DMS 273 (cell line): ENCODE measurements around the gene FERMT1.
"Not testable (repeated sequence)": the region's sequence is repeated elsewhere in the genome, so short reads cannot be mapped to it uniquely, and the experiment has no call there.

ENCODE experiments used
- DNase-seq: peaks from one replicate; lab custom pipeline; 2025; ENCODE audit not compliant: unreplicated experiment; lab: John Stamatoyannopoulos, UW

The FERMT1 gene

GRCh38 chr20:6074145-6074561 is 48.7 kb downstream of the FERMT1 start:
- DNase-seq = peak; percentile 44

DNA sequence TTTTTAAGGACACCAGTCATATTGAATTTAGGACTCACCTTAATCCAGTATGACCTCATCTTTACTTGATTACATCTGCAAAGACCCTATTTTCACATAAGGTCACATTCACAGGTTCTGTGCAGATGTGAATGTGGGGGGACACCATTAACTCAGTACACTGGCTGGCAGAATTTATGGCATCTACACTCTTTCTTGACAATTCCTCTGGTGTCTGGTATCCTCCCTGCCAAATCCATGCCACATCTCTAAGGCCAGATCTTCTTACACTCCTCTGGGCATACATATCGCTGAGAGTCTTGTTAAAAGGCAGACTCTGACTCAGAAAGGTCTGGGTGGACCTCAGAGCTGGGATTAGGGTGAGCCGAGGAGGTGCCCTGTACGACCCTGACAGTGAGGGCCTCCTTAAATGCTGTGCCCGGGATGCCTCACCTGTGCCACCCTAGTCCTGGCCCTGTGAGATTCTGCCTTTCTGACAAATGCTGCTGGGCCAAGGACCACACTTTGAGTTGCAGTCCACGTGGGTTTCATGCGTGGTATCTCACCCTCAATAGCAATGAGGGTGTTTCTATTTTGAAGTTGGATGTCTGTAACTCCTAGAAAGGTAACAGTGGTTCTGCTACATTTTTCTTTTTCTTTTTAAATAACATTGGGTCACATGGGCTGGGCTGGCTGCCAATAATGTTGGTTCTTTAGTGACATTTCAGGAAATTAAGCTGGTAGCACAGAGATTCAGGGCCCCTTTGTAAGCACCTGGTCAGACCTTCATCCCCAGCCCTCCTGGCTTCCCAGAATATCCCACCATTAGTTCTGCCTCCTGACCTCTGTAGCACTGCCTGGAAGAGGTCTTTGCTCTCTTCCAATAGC is 51.8 kb downstream of the FERMT1 start:
- DNase-seq = no peak

DNA sequence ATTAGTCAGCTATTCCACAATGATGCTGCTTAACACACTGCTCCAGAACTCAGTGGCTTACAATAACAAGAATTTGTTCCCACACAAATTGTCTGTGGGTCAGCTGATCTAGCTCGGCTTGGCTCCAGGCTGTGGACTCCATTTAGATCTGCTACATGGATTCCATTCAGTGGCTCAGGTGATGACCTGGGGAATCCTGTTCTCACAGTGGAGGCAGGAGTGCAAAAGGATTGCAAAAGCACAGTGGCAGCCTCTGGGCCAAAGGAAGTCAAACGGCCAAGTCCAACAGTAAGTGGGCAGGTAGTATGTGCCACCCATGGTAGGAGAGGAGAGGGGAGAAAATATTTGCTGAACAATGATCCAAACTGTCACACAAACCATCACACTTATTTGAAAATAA is 53.2 kb downstream of the FERMT1 start:
- no peak for DNase-seq

- no peak for DNase-seq
Observed at GRCh38 chr20:6067763-6068318, 55.0 kb downstream of the FERMT1 start.

DNA sequence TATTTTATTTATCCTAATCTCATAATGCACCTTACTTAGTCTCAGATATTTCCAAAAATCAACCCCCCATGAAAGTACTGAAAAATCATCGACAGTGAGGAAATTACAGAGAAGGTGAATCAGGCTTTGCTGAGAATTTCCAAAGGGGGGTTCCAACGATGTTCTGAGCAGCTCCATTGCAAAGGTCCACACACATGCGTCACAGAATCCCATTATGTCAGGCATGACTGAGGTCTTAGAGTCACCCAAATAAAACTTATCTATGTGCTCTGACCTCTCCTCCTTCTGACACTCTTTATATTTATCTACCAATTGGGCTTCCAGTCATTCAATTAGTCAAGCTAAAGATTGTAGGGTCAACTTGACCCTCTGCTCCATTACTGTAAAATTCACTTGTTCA is 56.2 kb downstream of the FERMT1 start:
- DNase-seq = no peak

DNA sequence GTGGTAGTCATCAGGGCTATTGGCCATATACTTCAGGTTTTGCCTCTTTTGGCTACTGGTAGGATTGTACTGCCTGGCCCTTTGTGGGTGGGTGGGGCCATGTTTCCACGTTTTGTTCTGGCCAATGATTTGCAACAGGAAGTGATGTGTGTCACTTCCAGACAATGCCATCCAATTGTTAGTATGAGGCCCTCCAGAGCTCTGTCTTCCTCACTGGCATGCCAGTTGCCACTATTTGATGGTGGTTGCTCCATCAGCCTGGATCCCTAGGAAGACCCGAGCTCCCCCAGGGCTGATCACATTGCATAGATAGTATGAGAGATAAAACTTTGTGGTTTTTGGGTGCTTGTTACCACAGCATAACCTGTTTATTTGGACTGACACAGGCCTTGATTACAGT is 61.3 kb downstream of the FERMT1 start:
- DNase-seq = no peak

DNA sequence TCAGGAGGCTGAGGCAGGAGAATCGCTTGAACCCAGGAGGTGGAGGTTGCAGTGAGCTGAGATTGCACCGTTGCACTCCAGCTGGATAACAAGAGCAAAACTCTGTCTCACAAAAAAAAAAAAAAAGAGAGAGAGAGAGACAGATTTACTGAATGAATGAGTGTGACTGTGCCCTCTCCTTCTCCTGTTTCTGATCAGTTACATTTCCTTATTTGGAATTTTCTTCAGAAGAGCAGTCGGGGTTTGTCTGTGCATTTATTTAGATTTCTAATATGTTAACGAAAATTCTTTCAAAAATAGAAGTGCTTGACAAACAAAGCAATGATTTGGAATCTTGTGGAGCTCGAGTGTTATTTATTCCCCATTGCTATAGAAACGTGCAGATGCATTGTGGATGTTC is 62.6 kb downstream of the FERMT1 start:
- DNase-seq = no peak

- no peak for DNase-seq
Observed at GRCh38 chr20:6058684-6059295, 64.0 kb downstream of the FERMT1 start.

GRCh38 chr20:6057691-6058090 is 65.1 kb downstream of the FERMT1 start:
- DNase-seq = no peak

DNA sequence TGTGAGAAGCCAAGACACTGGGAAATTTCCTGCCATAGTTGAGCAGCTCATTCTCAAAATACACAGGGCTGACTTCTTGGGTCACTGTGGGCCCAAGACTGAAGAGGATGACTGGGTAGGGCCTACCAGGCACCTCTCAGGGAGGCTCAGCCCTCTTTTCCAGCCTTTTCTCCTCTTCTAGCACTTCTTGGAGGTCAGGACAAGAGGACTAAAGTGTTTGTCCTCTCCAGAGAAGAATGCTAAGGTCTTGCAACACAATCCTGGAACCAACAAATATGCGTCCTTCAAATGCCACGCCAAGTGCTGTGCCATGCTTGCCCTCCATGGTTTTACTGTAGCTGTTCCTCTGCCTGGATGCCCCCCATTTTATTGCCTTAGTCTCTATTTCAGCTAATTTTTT is 65.7 kb downstream of the FERMT1 start:
- no peak for DNase-seq

DNA sequence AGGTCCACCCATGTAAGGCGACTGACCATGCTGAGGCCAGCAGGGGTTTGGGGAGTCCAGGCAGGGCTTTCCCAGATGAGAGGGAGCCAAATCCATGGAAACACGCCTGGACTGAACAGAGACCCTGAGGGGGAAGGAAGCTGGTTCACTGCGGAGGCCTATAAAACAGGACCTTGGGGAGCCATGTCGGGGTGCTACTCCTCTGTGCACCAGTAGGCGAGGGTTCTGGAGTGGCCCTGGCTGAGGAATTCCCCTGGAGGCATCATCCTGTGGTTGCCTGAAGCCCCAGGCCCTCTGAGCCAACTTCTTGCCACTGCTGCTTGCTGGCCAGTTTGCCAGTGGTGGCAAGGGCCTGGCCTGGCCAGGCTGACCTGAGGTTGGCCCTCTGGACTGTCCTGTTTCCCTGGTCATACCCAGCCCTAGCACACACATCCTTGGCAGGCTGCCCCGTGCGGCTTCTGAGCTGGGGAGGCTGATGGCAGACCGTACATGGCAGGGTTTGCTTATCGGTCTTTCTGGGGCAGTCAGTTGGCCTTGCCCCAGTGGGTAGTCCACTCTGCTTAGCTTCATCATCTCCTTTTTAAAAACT is 66.8 kb downstream of the FERMT1 start:
- no peak for DNase-seq

DNA sequence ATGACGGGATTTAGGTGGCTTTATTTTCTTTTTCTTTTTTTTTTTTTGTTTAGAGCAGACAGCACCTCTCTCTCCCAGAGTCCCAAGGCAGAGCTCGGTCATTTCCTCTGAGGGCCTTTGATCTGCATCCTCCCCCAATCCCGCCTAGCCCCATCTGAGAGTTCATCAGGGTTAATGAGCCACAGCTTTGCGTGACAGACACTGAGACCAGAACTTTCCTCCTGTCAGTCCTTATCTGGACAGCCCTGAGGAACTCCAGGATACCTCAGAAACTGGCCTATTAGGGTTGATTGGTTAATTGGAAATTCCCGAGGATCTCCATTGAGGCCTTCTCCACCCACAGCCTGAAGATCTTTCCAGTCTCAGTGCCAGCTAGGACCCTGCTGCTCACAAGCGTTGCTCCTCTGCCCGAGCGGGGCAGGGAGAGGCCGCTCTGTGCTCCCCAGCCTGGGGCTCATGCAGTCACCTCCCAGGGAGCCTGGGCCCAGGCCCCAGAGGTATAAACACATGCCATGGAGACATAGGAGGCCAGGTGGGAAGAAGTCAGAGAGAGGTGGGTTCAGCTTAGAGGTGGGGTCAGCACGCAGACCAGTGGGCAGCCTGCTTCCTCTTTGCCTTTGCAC is 67.6 kb downstream of the FERMT1 start:
- no peak for DNase-seq

DNA sequence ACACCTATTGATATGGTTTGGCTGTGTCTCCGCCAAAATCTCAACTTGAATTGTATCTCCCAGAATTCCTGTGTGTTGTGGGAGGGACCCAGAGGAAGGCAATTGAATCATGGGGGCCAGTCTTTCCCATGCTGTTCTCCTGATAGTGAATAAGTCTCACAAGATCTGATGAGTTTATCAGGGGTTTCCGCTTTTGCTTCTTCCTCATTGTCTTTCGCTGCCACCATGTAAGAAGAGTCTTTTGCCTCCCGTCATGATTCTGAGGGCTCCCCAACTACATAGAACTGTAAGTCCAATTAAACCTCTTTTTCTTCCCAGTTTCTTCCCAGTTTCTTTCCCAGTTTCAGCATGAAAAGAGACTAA is 68.2 kb downstream of the FERMT1 start:
- not testable (repeated sequence) for DNase-seq

DNA sequence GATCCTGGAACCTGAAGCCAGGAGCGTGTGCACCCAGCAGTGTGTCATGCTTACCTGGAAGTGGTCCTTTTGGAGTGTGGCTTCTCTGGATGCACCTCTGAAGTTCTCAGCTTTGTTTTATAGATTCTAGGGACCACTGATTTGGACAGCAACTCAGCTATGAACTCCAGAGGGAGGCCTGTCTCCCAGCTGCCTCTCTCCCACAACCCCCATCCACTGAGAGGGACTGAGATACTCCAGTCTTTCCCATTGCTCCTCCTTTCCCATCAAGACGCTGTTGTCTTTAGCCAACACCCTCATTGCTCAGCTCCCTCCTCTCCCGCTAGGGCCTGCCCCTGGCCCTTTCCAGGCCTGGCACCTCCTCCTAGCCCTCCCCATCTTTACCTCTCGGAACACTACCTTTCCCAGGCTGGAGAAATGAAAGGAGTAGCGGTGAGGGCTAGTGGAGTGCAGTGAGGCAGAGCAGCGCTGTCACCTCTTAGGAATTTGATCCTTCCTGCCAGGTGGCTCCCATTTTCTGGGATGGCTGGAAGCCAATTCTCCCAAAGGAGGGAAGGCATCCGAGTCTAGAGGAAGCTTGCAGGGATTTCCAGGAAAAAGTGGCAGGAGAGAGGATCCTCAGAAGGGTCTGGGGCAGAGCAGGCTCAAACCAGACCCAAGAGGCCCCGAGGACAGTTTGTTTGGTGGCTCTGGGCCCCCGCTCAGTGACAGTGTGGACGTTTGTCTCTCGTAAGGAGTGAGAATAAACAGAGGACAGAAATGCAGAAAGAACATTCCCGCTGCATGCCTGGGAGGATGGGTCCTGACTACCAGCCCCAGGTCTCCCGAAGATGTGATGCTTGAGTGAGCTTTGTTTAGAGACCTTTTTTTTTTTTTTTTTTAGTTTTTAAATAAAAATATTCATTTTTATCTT is 68.8 kb downstream of the FERMT1 start, which contains the start of gene LRRN4:
Gene LRRN4, minus strand, starts transcription at position 285 of the 913 bp plus-strand sequence. CDS start 1,261 bp downstream, outside the sequence.
- DNase-seq = peak; percentile 80

GRCh38 chr20:6053064-6053775 is 69.6 kb downstream of the FERMT1 start:
- DNase-seq = no peak

GRCh38 chr20:6051505-6051904 is 71.3 kb downstream of the FERMT1 start:
- no peak for DNase-seq

DNA sequence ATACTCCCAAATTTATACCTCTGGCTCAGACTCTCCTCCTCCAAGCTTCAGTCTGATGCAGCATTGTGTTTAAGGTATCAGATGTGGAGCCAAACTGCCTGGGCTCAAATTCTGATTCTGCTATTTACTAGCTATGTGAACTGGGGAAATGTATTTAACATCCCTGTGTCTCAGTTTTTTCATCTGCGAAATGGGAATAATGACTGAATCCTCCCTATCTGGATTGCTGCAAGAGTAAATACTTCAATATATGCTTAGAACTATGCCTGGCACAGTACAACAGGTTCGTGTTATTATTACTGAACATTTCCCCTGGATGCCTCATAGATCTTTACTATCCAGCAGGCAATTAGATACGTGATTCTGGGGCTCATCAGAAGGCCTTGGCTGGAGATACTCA is 74.4 kb downstream of the FERMT1 start:
- no peak for DNase-seq

GRCh38 chr20:6046432-6046831 is 76.4 kb downstream of the FERMT1 start:
- no peak for DNase-seq

DNA sequence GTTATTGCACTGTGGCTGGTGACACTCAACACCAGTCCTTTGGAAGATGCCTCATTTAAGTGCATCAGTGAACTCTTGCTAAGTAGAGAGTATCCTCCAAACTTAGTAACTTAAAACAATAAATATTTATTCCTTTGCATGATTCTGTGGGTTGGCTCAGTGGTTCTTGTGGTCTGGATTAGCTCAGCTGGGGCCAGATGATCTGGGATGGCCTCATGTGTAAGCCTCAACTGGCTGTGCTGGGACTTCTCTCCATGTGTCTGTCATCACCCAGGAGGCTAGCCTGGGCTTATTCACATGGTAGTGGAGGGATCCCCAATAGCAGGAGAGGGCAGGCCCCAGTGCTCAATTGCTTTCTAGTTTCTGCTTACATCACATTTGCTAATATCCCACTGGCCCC is 77.3 kb downstream of the FERMT1 start:
- no peak for DNase-seq

DNA sequence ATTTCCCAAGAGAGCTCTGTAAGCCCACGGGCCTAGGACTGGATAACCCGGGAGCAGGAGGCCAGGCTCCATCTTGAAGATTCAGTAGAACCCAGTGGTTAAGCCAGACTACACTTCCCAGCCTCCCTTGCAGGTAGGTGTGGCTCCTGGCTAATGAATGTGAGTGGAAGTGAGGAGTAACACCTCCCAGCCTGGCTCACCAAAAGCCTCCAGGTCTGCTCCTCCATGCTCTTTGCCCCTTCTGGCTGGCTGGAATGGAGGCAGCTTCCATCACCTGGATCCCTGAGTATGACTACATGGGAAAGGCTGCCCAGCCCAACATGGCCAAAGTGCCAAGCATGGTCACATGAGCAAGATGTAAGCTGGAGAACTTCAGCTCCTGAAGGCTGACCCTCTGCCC is 78.7 kb downstream of the FERMT1 start:
- peak; percentile 59 for DNase-seq
